HG03103 (cell line): Measurements from ENCODE around the gene GADD45B.
"Not testable (repeated sequence)": the region's sequence is repeated elsewhere in the genome, so short reads cannot be mapped to it uniquely, and the experiment has no call there.

ENCODE experiments used
- ATAC-seq: cut with Tn5 transposase; IDR thresholded peaks from one replicate; pipeline ENCODE4 v1.9.1; 2021; ENCODE audit warnings: low read depth; ENCODE audit not compliant: unreplicated experiment

GADD45B gene

DNA sequence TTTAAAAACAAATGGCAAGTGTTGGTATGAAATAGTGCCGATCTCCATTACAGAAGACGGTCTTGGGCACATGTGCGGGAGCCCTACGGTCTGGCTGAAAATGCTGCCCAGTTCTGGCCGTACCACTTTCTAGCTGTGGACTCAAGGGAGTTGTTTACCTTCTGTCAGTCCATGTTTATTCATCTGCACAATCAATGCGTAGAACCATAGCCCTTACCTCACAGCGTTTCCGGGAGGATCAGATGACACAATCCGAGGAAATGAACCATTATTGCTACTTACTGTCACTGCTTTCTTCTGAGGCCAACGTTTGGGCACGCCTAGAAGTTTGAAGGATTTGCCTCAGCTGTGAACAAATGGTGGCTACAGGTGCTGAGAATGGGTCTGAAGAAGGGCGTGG is 31.2 kb downstream of the GADD45B start:
- ATAC-seq, result no peak

DNA sequence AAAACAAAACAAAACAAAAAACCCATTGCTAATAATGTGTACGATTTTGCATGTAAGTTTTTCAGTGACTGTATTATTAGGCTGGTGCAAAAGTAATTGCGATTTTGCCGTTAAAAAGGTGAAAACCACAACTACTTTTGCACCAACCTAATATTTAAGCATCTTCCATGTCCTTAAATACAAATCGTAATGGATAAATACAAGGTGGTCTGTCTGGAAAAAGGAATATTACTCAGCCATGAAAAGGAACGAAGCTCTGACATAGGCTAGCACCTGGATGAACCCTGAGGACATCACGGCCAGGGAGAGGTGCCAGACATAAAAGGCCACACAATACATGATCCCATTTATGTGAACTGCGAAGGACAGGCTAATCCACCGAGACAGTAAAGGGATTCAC is 33.2 kb downstream of the GADD45B start:
- ATAC-seq, result no peak

DNA sequence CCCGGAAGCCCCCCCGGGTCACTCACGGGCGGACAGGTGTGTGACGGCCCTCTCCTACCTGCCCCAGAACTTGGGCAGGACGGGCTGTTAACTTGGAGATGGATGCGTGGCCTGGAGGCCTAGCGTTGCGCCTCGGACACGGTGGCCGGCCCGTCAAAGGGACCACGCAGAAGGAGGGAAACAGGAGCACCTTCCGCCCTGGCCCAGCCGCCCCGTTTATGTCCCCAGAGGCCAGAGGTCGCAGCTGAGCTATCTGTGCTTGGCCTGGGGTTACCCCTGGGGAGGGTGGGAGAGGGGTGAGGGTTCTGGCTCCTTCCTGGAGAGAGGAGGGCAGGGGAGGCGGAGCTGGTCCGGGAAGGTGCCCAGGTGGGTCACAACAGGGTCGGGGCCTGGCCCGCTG is 35.6 kb downstream of the GADD45B start:
- ATAC-seq, result no peak

DNA sequence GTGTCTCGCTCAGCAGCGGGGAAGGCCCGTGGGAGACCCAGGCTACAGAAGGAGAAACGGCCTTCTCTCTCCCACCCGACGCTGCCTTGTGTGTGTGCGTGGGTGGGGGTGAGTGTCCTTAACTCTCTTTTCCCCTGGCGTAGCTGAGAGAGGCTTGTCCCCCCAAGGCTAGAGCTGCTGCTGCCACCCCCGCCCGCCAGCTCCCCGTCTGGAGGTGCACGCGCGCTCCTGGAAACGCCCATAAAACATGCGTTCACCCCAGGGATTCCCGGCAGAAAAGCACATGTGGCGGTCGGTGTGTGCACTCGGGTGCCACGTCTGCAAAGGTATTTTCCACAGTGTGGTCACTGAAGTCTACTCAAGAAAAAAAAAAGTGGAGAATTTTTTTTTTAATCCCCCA is 36.1 kb downstream of the GADD45B start:
- no peak for ATAC-seq

DNA sequence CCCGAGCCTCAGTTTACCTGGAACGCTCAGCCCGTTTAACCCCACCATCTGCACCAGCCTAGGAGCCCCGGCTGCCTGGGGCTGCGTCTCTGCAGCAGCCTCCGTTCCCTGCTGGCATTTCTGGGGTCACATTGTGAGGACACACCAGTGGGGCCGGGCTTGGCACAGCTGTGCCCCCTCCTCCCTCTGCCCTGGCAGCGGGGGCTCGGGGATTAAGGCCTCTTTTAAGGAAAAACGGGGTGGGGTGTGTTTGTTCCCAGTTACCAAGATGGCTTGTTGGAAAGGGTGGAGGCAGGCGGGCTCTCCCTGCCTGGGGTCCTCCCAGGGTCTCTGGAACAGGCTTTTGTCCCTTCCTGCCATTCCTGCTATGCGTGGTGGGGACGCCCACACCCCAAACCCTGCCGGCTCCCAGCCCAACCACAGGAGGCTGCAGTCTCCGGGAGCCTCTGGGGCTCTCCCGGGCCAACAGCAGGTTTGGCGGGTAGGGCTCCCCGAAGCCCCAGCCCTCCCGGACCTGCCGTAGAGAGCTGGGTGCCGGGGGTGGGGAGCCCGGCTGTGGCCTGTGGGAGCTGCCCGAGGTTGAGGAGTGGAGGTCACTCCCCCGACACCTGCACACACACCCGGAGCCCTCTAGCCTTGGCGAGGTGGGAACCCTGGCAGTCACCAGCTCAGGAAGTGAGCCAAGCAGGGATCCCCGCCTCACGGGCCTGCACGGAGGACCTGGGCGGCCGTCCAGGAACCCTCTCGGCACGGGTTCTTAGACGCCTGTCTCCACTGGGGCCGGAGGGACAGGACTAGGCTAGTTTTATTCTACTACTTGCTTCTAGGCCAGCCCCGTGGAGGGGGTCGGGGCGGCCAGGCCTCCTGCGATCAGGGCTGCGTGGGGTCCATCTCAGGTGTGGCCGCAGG is 36.9 kb downstream of the GADD45B start:
- no peak for ATAC-seq

DNA sequence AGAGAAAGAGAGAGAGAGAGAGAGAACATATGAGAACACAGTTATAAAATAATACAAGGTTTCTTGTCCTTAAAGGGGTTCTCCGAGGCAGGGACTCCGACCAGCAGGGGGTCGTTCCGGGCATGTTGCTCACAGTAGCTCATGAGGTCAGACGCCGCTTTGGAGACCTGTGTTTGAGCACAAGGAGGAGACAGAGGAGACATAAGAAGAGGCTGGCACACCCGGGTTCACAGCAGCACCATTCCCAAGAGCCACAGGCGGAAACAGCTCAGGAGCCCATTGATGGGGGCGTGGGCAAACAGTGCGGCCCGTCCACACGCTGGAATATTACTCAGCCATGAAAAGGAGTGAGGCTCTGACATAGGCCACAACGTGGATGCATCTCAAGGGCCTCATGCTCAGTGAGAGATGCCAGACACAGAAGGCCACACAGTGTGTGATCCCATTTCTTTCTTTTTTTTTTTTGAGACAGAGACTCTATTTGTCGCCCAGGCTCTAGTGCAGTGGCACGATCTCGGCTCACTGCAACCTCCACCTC is 39.1 kb downstream of the GADD45B start:
- ATAC-seq, result no peak

DNA sequence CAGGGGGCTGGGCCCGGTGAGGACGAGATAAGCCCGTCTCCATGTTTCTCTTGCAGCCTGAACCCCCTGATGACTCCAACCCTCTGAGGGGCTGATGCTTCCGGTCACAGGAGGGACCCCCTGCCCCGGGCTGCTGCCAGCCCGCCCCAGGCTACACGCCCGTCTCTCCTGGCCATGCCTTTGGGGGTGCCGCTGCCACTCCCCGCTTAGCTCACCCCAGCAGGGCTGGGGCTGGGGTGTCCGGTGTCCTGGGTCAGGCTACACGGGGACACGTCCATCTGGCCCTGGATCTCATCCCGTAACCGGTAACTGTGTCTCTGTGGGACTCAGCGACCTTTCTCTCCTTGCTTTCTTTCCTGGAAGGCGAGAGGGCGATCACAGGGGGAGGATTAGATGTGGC is 40.8 kb downstream of the GADD45B start:
- no peak for ATAC-seq

DNA sequence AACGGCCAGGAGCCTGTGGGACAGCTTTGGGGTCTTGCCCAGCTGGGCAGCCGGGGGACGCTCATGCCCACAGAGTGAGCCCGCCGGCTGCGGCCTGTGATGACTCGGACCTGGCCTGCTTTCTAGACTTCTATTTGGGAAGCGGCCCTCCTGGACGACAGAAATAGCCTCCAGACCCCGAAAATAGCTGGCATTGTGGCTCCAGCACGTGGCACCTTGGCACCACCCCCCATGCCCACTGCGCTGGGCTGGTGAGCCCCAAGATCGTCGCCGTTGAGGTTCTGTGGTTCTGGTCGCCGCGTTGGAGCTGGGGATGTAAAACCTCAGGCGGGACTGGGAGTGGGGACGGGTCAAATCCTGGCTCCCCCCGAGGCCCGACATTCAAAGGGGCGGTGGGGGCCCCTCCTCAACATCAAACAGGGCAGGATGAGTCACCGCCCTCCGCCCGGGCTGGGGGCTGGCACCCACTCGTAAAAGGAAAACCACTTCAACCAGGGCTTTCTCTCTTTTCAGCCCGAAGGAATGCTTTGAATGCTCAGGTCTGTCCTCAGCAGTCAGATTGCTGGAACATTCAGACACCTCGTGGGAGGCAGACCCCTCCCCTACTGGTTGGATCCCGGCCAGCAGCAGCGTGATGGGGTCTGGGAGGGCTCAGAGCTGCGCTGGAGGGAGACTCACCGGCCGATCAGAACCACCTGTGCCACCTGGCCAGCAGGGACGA is 42.1 kb downstream of the GADD45B start:
- ATAC-seq, result no peak

DNA sequence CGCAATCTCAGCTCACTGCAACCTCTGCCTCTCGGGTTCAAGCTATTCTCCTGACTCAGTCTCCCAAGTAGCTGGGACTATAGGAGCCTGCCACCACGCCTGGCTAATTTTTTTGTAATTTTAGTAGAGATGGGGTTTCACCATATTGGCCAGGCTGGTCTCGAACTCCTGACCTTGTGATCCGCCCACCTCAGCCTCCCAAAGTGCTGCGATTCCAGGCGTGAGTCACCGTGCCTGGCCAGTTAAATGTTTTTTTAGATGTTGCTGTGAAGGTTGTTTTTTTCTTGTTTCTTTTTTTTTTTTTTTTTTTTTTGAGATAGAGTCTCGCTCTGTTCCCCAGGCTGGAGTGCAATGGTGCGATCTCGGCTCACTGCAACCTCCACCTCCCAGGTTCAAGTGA is 42.9 kb downstream of the GADD45B start:
- ATAC-seq, result not testable (repeated sequence)

DNA sequence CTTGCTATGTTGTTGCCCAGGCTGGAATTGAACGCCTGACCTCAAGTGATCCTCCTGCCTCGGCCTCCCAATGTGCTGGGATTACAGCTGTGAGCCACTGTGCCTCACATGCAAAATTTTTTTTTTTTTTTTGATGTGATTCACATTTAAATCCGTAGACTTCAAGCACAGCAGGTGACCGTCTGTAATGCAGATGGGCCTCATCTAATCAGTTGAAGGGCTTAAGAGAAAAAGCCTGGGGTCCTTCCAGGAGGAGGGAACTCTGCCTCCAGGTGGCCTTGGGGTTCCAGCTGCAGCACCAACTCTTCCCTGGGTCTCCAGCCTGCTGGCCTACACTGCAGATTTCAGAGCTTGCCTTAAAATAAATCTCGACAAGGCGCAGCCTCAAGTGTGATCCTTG is 43.6 kb downstream of the GADD45B start:
- no peak for ATAC-seq

DNA sequence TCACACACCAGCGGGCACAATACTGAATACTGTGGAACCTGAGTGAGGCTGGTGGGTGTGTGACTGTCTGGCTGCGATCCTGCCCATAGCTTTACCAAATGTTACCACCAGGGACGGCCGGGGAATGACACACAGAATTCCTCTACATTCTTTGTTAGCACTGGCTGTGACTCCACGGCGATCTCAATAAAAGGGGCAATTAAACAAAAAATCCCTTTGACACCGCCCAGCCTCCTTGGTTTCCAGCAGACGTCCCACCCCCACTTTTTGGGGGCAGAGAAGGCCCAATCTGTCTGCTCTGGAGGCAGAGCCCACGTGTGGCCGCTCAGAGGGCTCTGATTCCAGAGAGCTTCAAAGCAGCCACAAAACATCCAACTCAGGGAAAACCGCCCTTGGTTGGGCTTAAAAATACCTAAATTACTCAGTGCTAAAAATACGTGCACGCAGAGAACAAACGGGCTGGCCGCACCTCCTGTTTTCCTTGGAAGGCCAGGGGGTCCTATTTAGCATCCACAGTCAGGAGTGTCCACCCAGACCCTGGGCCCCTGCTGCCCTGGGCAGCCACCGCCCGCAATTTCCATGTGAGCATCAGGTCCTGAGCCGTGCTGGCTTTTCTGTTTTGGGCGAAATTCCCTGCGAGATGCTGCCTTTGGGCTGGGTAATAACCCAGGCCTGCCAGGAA is 47.8 kb downstream of the GADD45B start:
- no peak for ATAC-seq

DNA sequence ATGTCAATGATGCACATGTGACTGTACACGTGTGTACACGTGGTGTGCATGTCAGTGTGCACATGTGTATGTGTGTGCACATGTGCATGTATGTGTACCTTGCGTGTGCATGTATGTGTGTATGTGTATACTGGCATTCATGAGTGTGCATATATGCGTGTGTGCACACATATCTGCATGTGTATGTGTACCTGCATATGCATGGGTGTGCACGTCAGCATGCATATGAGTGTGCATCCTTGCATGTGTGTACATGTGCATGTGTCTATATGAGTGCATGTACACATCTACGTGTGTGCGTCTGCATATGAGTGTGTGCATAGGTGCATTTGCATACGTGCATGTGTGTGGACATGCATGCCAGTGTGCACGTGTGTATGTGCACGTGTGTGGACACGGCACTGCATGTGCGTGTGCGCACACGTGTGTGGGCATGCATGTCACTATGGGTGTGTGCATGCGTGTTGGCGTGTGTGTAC is 48.5 kb downstream of the GADD45B start:
- no peak for ATAC-seq

DNA sequence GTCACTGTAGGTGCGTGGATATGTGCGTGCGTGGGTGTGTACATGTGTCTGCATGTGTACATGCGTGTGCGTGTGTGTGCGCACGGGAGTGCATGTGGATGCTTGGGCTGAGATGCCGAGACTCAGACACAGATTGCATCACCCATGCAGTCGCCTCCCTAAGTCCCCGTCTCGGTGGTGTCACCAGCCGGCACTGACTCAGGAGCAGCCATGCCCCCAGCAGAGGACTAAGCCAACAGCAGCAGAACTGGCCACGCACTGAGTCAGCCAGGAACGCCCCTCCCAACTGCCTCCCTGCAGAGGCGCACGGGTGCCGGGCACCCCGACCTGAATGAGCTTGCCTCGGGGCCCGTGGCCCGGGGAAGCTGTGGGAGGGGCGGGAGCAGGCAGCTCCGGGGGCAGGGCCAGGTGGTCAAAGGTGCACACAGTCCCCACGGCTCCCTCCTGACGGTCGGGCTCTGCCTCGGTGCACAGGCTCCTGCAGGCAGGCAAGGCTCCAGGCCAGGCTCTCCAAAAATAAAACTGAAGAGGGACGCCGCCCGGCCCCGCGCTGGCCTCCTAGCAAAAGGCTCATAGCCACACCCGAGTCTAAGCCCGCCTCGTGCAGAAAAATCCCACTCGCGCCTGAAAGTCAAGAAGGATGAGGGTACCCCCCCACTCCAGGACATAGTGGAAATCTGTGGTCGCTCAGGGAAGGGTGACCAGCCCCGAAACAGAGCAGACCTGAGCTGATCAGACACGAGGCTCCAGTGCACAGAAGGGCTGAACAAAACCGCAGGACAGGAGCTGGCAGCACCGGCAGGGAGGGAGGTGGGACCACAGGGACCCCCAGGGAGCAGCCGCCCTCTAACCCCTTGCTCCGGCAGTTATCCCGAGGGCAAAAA is 49.2 kb downstream of the GADD45B start:
- ATAC-seq, result no peak

DNA sequence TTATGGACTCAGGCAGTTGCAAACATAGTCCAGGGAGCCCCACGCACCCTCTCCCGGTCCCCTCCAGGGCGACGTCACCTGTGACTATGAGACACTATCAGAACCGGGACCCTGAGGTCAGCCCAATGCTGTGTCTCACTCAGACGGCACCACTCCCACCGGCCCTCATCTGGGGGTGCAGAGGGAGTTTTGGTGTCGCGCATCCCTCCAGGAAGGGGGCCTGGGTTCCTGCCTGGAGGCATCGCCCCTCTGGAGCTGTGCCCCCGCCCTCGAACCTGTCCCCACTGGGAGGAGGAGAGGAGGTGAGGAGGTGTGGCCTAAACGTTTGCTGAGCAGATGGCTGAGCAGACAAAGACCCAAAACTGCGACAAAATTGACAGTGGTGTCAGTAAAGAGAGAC is 51.2 kb downstream of the GADD45B start:
- ATAC-seq, result no peak

DNA sequence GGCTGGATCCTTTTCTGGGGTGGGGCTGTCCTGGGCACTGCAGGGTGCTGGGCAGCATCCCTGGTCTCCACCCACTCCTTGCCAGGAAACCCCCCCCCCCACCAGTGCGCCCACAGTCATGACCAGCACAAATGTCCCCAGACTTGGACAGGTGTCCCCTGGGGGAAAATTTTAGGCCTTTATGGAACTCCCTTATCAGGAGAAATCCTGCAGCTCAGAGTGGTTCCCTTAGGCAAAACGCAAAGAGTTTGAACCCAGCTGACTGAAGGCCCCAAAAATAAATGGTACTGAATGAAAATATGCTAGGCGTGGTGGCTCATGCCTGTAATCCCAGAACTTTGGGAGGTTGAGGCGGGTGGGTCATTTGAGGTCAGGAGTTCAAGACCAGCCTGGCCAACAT is 51.8 kb downstream of the GADD45B start:
- no peak for ATAC-seq
